ENCODE data around the gene SPDYE2. TPM values are rescaled to one million over a fixed set of nuclear protein-coding genes. Genes with fewer than 3 reads are reported as not detected.
"Not testable (repeated sequence)": the region's sequence is repeated elsewhere in the genome, so short reads cannot be mapped to it uniquely, and the experiment has no call there.

Gene SPDYE2
- total RNA-seq, 1 experiment from 2014 or later, result not detected

DNA sequence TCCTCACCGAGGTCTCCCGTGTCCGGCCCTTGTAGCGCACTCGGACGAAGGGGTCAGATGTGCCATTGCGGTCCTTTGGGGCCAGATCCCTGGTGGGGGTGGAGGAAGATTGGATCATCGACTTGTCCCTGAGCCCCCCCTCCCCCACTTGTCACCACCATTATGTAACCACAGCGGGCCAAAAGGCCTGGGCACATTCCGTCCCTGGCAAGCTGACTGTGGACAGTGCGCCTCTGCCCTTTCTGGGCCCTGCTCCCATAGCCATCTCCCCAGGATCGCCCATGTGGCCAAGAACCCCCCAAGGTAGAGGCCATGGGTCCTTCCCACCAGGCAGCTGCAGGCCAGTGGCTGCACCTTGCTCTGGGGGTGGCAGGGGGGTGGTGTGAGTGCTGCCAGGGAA, 51.3 kb downstream of the SPDYE2 start:
- not testable (repeated sequence) for DNase-seq; H4K91ac ChIP-seq (ENCODE audit: insufficient read length, low read depth, low read length); H3K4ac ChIP-seq (ENCODE audit: low read depth, low read length); H3K23ac ChIP-seq (ENCODE audit: insufficient read length, low read depth, low read length); H3K79me1 ChIP-seq (ENCODE audit: insufficient read depth, low read depth, low read length, poor library complexity, severe bottlenecking); H3K9me3 Mint-ChIP-seq; H3K9ac ChIP-seq (ENCODE audit: extremely low read depth, insufficient read length, low read length); H2BK12ac ChIP-seq (ENCODE audit: insufficient read length, low read depth, low read length); H3K27me3 Mint-ChIP-seq (ENCODE audit: low read depth); H3K18ac ChIP-seq (ENCODE audit: insufficient read length, low read depth, low read length); H2AK5ac ChIP-seq (ENCODE audit: insufficient read length, low read length); H2BK5ac ChIP-seq (ENCODE audit: insufficient read length, low read length); H3K27ac ChIP-seq (ENCODE audit: insufficient read length, low read depth, low read length); H3T11ph ChIP-seq (ENCODE audit: low read length); H3K27me3 ChIP-seq (ENCODE audit: insufficient read depth, low read length); H2AFZ ChIP-seq (ENCODE audit: low read length); H3K14ac ChIP-seq (ENCODE audit: insufficient read depth, low read length); H3K4me1 Mint-ChIP-seq; H3K56ac ChIP-seq (ENCODE audit: insufficient read length, low read depth, low read length); H3K4me1 ChIP-seq (ENCODE audit: insufficient read depth, low read length); H2BK120ac ChIP-seq (ENCODE audit: low read depth, low read length, poor library complexity, severe bottlenecking); H4K8ac ChIP-seq (replicated peaks; ENCODE audit: insufficient read length, low read depth, low read length); H3K27ac Mint-ChIP-seq; H3K4me3 Mint-ChIP-seq; H3K9me3 ChIP-seq (ENCODE audit: control insufficient read depth, low read depth, low read length); H4K5ac ChIP-seq (ENCODE audit: insufficient read length, low read depth, low read length); H3K23me2 ChIP-seq (ENCODE audit: insufficient read length, low read depth, low read length, poor library complexity, severe bottlenecking); H3K4me2 ChIP-seq (ENCODE audit: insufficient read depth, insufficient read length, low read length); H3K79me2 ChIP-seq (ENCODE audit: insufficient read depth, low read length); H4K20me1 ChIP-seq (ENCODE audit: control insufficient read depth, insufficient read depth, insufficient read length); H3K36me3 Mint-ChIP-seq (ENCODE audit: insufficient read depth in 1 of 3, low read depth in 3 of 3); H2BK20ac ChIP-seq (ENCODE audit: low read depth, low read length, poor library complexity, severe bottlenecking); H2BK15ac ChIP-seq (ENCODE audit: low read depth, low read length)
- no CpG with 5 or more reads among the region's 12 CpGs for WGBS (ENCODE audit: extremely low coverage, insufficient read length, low lambda C conversion rate)

DNA sequence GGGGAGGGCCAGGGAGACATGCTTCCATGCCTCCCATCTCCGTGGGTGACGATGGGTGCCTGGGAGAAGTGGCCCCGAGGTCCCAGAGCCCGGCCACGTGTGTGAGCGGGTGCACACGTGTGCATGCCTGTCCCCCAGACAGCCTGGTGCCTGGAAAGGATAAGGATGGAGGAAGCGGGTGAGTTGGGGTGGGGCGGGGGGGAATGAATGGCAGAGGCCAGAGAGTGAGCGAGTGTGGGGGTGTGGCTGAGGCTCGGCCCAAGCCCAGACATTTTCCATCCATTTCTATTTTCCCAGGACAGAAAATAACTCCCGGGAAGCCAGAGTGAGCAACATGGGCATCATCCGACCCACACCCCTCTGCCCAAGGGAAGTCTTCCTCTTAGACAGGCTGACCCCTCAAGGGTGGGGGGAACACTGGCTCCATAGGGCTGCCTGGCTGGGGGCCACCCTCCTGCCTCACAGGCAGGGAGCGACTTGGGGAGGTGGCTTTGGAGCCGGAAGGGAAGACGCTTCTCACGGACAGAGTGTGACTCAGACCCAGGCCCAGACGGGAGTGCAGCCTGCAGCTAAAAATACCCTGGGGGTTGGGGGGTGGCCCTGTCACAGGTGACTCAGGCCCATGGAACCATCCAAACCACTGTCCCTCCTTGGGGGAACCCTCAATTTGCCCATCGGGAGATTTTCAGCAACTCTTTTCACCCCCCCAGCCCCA, 53.6 kb downstream of the SPDYE2 start:
- H3K9me3 Mint-ChIP-seq; H3K14ac ChIP-seq (ENCODE audit: insufficient read depth, low read length); H3K9me3 ChIP-seq (ENCODE audit: control insufficient read depth, low read depth, low read length); H3K23ac ChIP-seq (ENCODE audit: insufficient read length, low read depth, low read length); H3K4ac ChIP-seq (ENCODE audit: low read depth, low read length); H4K91ac ChIP-seq (ENCODE audit: insufficient read length, low read depth, low read length); H2BK15ac ChIP-seq (ENCODE audit: low read depth, low read length); H3K4me1 Mint-ChIP-seq; H3K36me3 Mint-ChIP-seq (ENCODE audit: insufficient read depth in 1 of 3, low read depth in 3 of 3); H3K27me3 ChIP-seq (ENCODE audit: insufficient read depth, low read length); H2AFZ ChIP-seq (ENCODE audit: low read length); H3K4me1 ChIP-seq (ENCODE audit: insufficient read depth, low read length); H3K79me1 ChIP-seq (ENCODE audit: insufficient read depth, low read depth, low read length, poor library complexity, severe bottlenecking); H2BK20ac ChIP-seq (ENCODE audit: low read depth, low read length, poor library complexity, severe bottlenecking); DNase-seq; H2BK120ac ChIP-seq (ENCODE audit: low read depth, low read length, poor library complexity, severe bottlenecking); H3K79me2 ChIP-seq (ENCODE audit: insufficient read depth, low read length); H4K8ac ChIP-seq (replicated peaks; ENCODE audit: insufficient read length, low read depth, low read length); H3K9ac ChIP-seq (ENCODE audit: extremely low read depth, insufficient read length, low read length); H3K27ac ChIP-seq (ENCODE audit: insufficient read length, low read depth, low read length); H3K56ac ChIP-seq (ENCODE audit: insufficient read length, low read depth, low read length); H4K20me1 ChIP-seq (ENCODE audit: control insufficient read depth, insufficient read depth, insufficient read length); H3K18ac ChIP-seq (ENCODE audit: insufficient read length, low read depth, low read length); H2AK5ac ChIP-seq (ENCODE audit: insufficient read length, low read length); H3K23me2 ChIP-seq (ENCODE audit: insufficient read length, low read depth, low read length, poor library complexity, severe bottlenecking); H2BK5ac ChIP-seq (ENCODE audit: insufficient read length, low read length); H4K5ac ChIP-seq (ENCODE audit: insufficient read length, low read depth, low read length); H3K27ac Mint-ChIP-seq; H3T11ph ChIP-seq (ENCODE audit: low read length); H3K4me3 Mint-ChIP-seq; H3K4me2 ChIP-seq (ENCODE audit: insufficient read depth, insufficient read length, low read length); H3K27me3 Mint-ChIP-seq (ENCODE audit: low read depth); H2BK12ac ChIP-seq (ENCODE audit: insufficient read length, low read depth, low read length): not testable (repeated sequence)
- no CpG with 5 or more reads among the region's 19 CpGs for WGBS (ENCODE audit: extremely low coverage, insufficient read length, low lambda C conversion rate)
